Cardiac muscle cell (in vitro differentiated cells and primary cell): ENCODE results near the gene GJA9. TPM values are rescaled to one million over a fixed set of nuclear protein-coding genes. Genes with fewer than 3 reads are reported as not detected.

Source experiments
- DNase-seq, 2 donors: peaks; one replicate each; pipeline versions ENCODE4 v3.0.0 to v3.0.0-alpha.2; 2010 to 2017; ENCODE audit warnings: low read depth in 1 of 2, low spot score in 1 of 2
- H3K27ac ChIP-seq: fragments of 200-600 bp; sonication (generic); 2 replicates; pipeline ENCODE4 v1.5.1; 2016
- H3K27me3 ChIP-seq: fragments of 200-600 bp; sonication (generic); 2 replicates; pipeline ENCODE4 v1.6.0; 2016; ENCODE audit warnings: control low read depth
- H3K36me3 ChIP-seq: fragments of 200-600 bp; sonication (generic); 2 replicates; pipeline ENCODE4 v1.5.1; 2016; ENCODE audit warnings: control low read depth
- H3K4me1 ChIP-seq: fragments of 200-600 bp; sonication (generic); 2 replicates; pipeline ENCODE4 v1.8.1; 2017; ENCODE audit warnings: low read depth, mild to moderate bottlenecking, mixed run types
- H3K4me3 ChIP-seq: fragments of 200-600 bp; sonication (generic); 2 replicates; pipeline ENCODE4 v1.5.1; 2016; ENCODE audit warnings: mild to moderate bottlenecking
- H3K9me3 ChIP-seq: fragments of 200-600 bp; sonication (generic); 2 replicates; pipeline ENCODE4 v1.5.1; 2017; ENCODE audit warnings: low read depth, mild to moderate bottlenecking, control low read depth
- polyA plus RNA-seq: library from polyadenylated mRNA; unstranded; fragments of >200 nt; fragmentation: Nextera tagmentation; extraction: Ambion mirVana; gene quantifications from 2 replicates; pipeline ENCODE4 v1.2.1, GENCODE V29; 2016
- total RNA-seq: library from RNA; depleted of rRNA; stranded (reverse); fragments of >200 nt; gene quantifications from 2 replicates; pipeline ENCODE4 v1.2.3, GENCODE V29; 2016
- TF ChIP-seq, protein P1 (sequence below): IDR thresholded peaks from 2 replicates; pipeline ENCODE4 v1.5.1; 2012; ENCODE audit warnings: low read depth, mild to moderate bottlenecking, low read length

Gene GJA9
- total and polyA plus RNA-seq, 2 experiments from 2014 or later: not detected

DNA sequence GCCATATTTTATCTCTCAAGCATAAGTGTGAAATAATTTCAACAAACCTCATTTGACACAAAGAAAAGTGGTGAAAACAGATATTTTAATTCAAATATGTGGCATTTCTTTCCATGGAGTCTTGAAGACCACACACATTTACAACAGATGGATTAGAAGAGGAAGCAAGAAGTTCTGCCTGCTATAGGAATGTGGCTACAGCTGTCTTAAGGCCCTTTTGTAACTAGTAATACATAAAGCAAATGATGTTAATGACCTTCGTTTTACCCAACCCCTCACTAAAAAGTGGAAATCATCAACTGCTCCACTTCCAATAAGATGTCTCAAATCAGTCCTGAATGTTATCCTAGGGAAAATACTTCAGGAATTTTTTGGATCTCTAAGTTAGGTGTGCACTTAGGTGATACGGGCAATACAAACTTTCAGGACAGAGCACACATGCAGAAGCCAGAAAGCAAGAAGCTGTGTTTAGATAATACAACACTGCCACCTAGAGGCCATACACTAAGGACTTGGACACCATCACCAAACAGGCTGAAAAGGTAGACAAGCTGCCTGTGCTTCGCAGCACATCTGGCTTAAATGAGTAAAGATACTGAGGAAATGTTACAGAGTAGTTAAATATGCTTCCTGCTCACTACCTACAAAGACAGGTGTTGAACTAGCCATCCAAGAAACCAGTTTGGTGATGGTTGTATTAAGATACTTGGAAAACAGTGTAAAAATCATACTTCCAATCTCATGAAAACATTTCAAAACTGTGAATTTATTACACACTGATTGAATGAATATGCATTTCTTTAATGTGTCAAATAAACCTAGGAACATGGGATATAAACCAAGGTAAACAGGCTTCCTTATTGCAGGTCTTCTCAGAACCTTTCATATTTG, 46.2 kb downstream of the GJA9 start:
- peak; percentile 89 to 91 for DNase-seq
- Histone ChIP-seq H3K36me3 (peaks cover 5% of the 10 kb centered on the region), H3K27ac (no peak overlapping the region), H3K9me3 (no peaks in the 10 kb centered on the region), H3K4me3 (no peak overlapping the region), H3K4me1 (no peaks in the 10 kb centered on the region), H3K27me3 (no peaks in the 10 kb centered on the region)
- TF ChIP-seq, protein P1, sequence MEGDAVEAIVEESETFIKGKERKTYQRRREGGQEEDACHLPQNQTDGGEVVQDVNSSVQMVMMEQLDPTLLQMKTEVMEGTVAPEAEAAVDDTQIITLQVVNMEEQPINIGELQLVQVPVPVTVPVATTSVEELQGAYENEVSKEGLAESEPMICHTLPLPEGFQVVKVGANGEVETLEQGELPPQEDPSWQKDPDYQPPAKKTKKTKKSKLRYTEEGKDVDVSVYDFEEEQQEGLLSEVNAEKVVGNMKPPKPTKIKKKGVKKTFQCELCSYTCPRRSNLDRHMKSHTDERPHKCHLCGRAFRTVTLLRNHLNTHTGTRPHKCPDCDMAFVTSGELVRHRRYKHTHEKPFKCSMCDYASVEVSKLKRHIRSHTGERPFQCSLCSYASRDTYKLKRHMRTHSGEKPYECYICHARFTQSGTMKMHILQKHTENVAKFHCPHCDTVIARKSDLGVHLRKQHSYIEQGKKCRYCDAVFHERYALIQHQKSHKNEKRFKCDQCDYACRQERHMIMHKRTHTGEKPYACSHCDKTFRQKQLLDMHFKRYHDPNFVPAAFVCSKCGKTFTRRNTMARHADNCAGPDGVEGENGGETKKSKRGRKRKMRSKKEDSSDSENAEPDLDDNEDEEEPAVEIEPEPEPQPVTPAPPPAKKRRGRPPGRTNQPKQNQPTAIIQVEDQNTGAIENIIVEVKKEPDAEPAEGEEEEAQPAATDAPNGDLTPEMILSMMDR: peak; percentile 70

DNA sequence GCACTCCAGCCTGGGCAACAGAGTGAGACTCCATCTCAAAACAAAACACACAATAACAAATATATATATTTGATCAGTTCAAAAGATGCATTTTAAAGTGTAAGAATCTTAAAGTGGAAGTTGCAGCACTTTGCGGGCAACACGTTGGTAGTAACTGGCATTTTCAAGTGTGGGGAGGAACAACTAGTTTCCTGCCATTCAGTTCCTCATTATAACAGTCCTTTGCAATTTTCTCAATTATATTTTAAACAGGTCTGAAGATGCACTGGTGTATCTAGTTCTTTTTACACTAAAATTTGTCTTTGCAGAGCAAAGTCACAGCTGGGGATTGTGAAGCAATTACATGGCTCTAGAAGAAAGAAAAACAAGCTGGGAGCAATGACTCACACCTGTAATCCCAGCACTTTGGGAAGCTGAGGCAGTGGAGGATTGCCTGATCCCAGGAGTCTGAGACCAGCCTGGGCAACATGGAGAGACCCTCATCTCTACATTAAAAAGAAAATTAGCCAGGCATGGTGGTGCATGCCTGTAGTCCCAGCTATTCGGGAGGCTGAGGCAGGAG, 47.1 kb downstream of the GJA9 start:
- no peak for DNase-seq
- no peak overlapping the region for H3K4me3 ChIP-seq
- no peaks in the 10 kb centered on the region for H3K27me3 ChIP-seq
- peaks cover 5% of the 10 kb centered on the region for H3K36me3 ChIP-seq
- no peaks in the 10 kb centered on the region for H3K9me3 ChIP-seq
- H3K4me1 ChIP-seq: no peaks in the 10 kb centered on the region
- TF ChIP-seq, protein P1: no peak
- H3K27ac ChIP-seq: no peak overlapping the region

DNA sequence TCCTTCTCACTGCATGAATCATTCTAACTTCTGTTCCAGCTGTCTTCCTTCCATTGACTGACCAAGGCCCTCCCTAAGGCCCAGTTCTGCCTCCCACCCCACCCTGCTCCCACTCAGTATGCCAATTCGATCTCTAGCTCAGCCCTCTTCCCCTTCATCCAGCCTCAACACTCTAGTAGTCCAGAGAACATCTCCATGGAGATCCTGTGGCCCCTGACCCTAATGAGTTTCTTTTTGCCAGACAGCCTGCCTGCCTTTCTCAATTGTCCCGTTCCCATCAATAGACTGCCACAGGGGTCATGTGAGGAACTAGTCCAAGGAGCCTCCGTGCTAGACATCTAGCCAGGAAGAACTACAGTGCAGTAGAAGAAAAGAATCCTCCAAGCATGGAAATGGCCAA, 48.2 kb downstream of the GJA9 start:
- Histone ChIP-seq H3K9me3 (no peaks in the 10 kb centered on the region), H3K27ac (no peak overlapping the region), H3K4me1 (no peaks in the 10 kb centered on the region), H3K36me3 (no peaks in the 10 kb centered on the region), H3K27me3 (no peaks in the 10 kb centered on the region), H3K4me3 (no peak overlapping the region)
- no peak for DNase-seq
- TF ChIP-seq, protein P1: no peak

DNA sequence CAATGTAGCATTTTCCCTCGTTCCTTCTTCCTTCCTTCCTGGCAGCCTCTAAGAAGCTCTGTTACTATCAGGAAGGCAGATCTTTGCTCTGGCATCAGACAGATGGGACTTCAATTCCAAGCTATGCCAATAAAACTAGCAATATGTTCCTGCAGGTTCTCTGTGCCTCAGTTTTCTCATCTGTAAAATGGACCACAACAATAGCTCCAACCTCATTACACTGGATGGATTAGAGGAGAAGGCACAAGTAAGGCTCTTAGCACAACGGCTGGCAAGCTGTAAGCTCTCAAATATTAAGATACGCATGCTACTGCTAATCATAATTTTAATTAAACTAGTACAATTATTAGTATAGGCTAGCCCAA, 49.0 kb downstream of the GJA9 start:
- no peak overlapping the region for H3K4me3 ChIP-seq
- no peaks in the 10 kb centered on the region for H3K27me3 ChIP-seq
- no peaks in the 10 kb centered on the region for H3K9me3 ChIP-seq
- H3K36me3 ChIP-seq: no peaks in the 10 kb centered on the region
- no peak for DNase-seq
- H3K27ac ChIP-seq: no peak overlapping the region
- TF ChIP-seq, protein P1: no peak
- H3K4me1 ChIP-seq: no peaks in the 10 kb centered on the region

DNA sequence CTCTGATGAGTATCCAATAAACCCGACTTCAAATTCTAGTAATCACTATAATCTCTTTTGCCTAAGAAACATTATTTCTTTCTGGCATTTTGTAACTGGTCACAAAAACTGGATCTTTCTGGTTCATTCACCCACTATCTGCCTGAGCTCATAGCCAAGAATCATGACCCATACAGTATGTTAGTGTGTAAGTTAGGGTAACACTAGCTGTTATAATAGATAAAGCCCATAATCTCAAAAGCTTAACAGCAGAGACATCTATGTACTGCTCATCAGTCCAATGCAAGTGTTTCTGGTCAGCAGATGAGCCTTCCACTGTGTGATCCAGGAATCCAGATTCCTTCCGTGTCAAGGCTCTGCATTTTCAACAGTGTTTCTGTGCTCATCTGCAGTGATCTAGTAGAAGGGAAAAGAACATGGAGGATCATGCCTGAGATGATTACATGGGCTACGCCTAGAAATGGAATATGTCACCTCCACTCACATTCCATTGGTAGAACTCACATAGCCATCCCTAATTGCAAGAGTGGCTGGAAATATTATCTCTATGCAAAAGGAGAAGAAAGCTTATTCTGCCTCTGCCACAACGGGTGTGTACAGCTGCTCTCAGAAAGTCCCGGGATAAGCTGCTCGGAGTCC, 49.5 kb downstream of the GJA9 start:
- no peak for DNase-seq
- Histone ChIP-seq H3K27me3 (no peaks in the 10 kb centered on the region), H3K9me3 (no peaks in the 10 kb centered on the region), H3K4me3 (no peak overlapping the region), H3K36me3 (no peaks in the 10 kb centered on the region), H3K4me1 (no peaks in the 10 kb centered on the region), H3K27ac (no peak overlapping the region)
- TF ChIP-seq, protein P1: no peak
